A673 (cell line): Measurements from ENCODE around the gene NFYA. TPM values are rescaled to one million over a fixed set of nuclear protein-coding genes. Genes with fewer than 3 reads are reported as not detected.

Experiments used
- BruUV-seq: library from RNA; stranded (reverse); fragments of 400-500 nt; replicated peaks from 2 replicates; lab custom pipeline; 2021; lab: Mats Ljungman, UMichigan
- CTCF ChIA-PET: fragments of 300-600 bp; sonication (Branson Sonifier 250); formaldehyde crosslinking; loops from one replicate; lab custom pipeline; 2022; ENCODE audit warnings: antibody characterized with exemption; lab: Charles Lee
- POLR2A ChIA-PET: fragments of 300-600 bp; sonication (Branson Sonifier 250); formaldehyde crosslinking; loops from one replicate; lab custom pipeline; 2022; ENCODE audit warnings: antibody characterized with exemption; ENCODE audit not compliant: low non-redundant PET; lab: Charles Lee
- DNase-seq: peaks from one replicate; pipeline ENCODE4 v3.0.0-alpha.2; 2015; ENCODE audit warnings: low spot score
- H3K27ac ChIP-seq: fragments of 200-600 bp; sonication (generic); 2 replicates; pipeline ENCODE4 v1.5.1; 2016; ENCODE audit warnings: mixed run types, low read depth, mild to moderate bottlenecking, mixed read lengths, antibody characterized with exemption, low read length; ENCODE audit not compliant: poor library complexity, severe bottlenecking
- H3K27me3 ChIP-seq: fragments of 200-600 bp; sonication (generic); replicated peaks from 2 replicates; pipeline ENCODE4 v1.6.1; 2017; ENCODE audit warnings: mixed run types, low read depth, mild to moderate bottlenecking, mixed read lengths, antibody characterized with exemption, low read length; ENCODE audit not compliant: insufficient read depth, poor library complexity
- H3K36me3 ChIP-seq: fragments of 200-600 bp; sonication (generic); 2 replicates; pipeline ENCODE4 v1.6.1; 2016; ENCODE audit warnings: mixed run types, mild to moderate bottlenecking, mixed read lengths, antibody characterized with exemption, low read length; ENCODE audit not compliant: insufficient read depth, poor library complexity, severe bottlenecking
- H3K4me1 ChIP-seq: fragments of 200-600 bp; sonication (generic); 2 replicates; pipeline ENCODE4 v1.6.1; 2017; ENCODE audit warnings: mixed run types, mild to moderate bottlenecking, mixed read lengths, antibody characterized with exemption, low read length; ENCODE audit not compliant: insufficient read depth, poor library complexity, severe bottlenecking
- H3K4me3 ChIP-seq: fragments of 200-600 bp; sonication (generic); 2 replicates; pipeline ENCODE4 v1.5.1; 2016; ENCODE audit warnings: low read depth, mixed run types, mild to moderate bottlenecking, mixed read lengths, low read length; ENCODE audit not compliant: poor library complexity, severe bottlenecking
- H3K9me3 ChIP-seq: fragments of 200-600 bp; sonication (generic); 2 replicates; pipeline ENCODE4 v1.6.1; 2016; ENCODE audit warnings: mixed run types, low read depth, mild to moderate bottlenecking, mixed read lengths, antibody characterized with exemption, low read length; ENCODE audit not compliant: poor library complexity, severe bottlenecking
- CTCF ChIP-seq: fragments of 300-800, 200-600 bp; sonication (generic); conservative IDR thresholded peaks from 2 replicates; pipeline ENCODE4 v1.5.1; 2017; ENCODE audit warnings: low read depth, mild to moderate bottlenecking, antibody characterized with exemption, low read length, moderate library complexity, mixed read lengths
- EZH2 ChIP-seq: fragments of 200-600 bp; sonication (generic); IDR thresholded peaks from 2 replicates; pipeline ENCODE4 v1.6.1; 2017; ENCODE audit warnings: borderline replicate concordance, low read depth, mild to moderate bottlenecking, mixed read lengths, antibody characterized with exemption, low read length; ENCODE audit not compliant: poor library complexity, severe bottlenecking
- intact Hi-C: fragments of 100-400 bp; cut with micrococcal nuclease; formaldehyde crosslinking; loops from one replicate; pipeline ENCODE4 v1.10.0; 2022; ENCODE audit not compliant: unreplicated experiment
- total RNA-seq: library from RNA; stranded (reverse); gene quantifications from 2 replicates; pipeline ENCODE4 v1.2.3, GENCODE V29; 2021

Gene NFYA
- total RNA-seq, 1 experiment from 2014 or later: 45.4 TPM

- no peak for DNase-seq
- Histone ChIP-seq H3K4me1 (no peaks in the 10 kb centered on the region), H3K4me3 (no peak overlapping the region), H3K27me3 (no peaks in the 10 kb centered on the region), H3K36me3 (no peaks in the 10 kb centered on the region), H3K9me3 (no peaks in the 10 kb centered on the region), H3K27ac (no peak overlapping the region)
- no peak for TF ChIP-seq EZH2
- no peak for TF ChIP-seq CTCF
- ChIA-PET CTCF (no interaction called here), POLR2A (no interaction called here)
- intact Hi-C loops: no loop called here
- BruUV-seq: no TSS peak
Observed at GRCh38 chr6:41119508-41119907, 46.7 kb downstream of the NFYA start.

- ChIA-PET POLR2A (no interaction called here), CTCF (no interaction called here)
- H3K9me3 ChIP-seq: no peaks in the 10 kb centered on the region
- H3K27me3 ChIP-seq: no peaks in the 10 kb centered on the region
- no peaks in the 10 kb centered on the region for H3K4me1 ChIP-seq
- TF ChIP-seq EZH2 (no peak), CTCF (no peak)
- no peak overlapping the region for H3K4me3 ChIP-seq
- DNase-seq: no peak
- intact Hi-C loops: no loop called here
- BruUV-seq: no TSS peak
- no peak overlapping the region for H3K27ac ChIP-seq
- H3K36me3 ChIP-seq: no peaks in the 10 kb centered on the region
Observed at GRCh38 chr6:41120058-41120457, 47.3 kb downstream of the NFYA start.

DNA sequence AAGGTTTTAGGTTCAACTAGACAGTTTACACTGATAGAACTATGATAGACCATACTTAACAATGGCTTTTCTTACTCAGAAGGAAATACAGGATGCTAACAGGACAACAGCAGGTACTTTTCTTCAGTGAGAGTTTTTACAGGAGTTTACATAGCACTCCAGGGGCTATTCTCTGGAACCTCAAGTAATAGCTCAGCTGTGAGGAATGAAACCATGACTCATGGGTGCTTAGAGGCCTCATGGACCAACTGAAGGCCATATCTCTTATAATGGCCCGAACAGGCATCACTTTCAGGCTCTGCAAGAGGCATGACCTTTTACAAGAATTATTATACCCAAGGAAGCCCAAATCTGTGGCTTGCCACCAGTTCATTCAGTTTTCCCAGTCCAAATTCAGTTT, 49.6 kb downstream of the NFYA start:
- Histone ChIP-seq H3K4me3 (no peak overlapping the region), H3K27ac (no peak overlapping the region), H3K4me1 (no peaks in the 10 kb centered on the region), H3K9me3 (no peaks in the 10 kb centered on the region), H3K36me3 (no peaks in the 10 kb centered on the region), H3K27me3 (no peaks in the 10 kb centered on the region)
- no peak for TF ChIP-seq CTCF
- TF ChIP-seq EZH2: no peak
- intact Hi-C loops: no loop called here
- CTCF ChIA-PET: interaction anchor here (0.5 kb wide), 2 partner anchors 928 to 1624 kb away, joined by 5 to 7 read pairs; partner anchors contain the start of genes TAF8 and TBCC
- no TSS peak for BruUV-seq
- no peak for DNase-seq
- POLR2A ChIA-PET: no interaction called here
